Aorta (tissue), 5 donors: Measurements from ENCODE around the gene PPARG. TPM values are rescaled to one million over a fixed set of nuclear protein-coding genes. Genes with fewer than 3 reads are reported as not detected.
"Not testable (repeated sequence)": the region's sequence is repeated elsewhere in the genome, so short reads cannot be mapped to it uniquely, and the experiment has no call there.

Experiments
- ATAC-seq: fragments of 200-7000 bp; cut with Tn5 transposase; one replicate; pipeline ENCODE4 v1.9.1; 2022; ENCODE audit warnings: moderate library complexity; ENCODE audit not compliant: low FRiP score
- DNase-seq, 2 donors: peaks; one replicate each; pipeline ENCODE4 v3.0.0-alpha.2; 2020
- H3K27ac ChIP-seq, 2 donors: one replicate each; pipeline ENCODE4 v1.5.1; 2013; ENCODE audit warnings: low read length in 2 of 2, mild to moderate bottlenecking in 2 of 2, moderate library complexity in 2 of 2, control low read depth in 1 of 2, inconsistent platforms in 1 of 2, low read depth in 1 of 2
- H3K27me3 ChIP-seq, 2 donors: one replicate each; pipeline ENCODE4 v1.6.1; 2013; ENCODE audit warnings: control low read depth in 1 of 2, low read length in 1 of 2, mild to moderate bottlenecking in 1 of 2, moderate library complexity in 1 of 2; ENCODE audit not compliant: insufficient read depth in 2 of 2, control insufficient read depth in 1 of 2
- H3K36me3 ChIP-seq, 2 donors: one replicate each; pipeline ENCODE4 v1.6.1; 2013; ENCODE audit warnings: control low read depth in 1 of 2, low read length in 1 of 2, mild to moderate bottlenecking in 1 of 2; ENCODE audit not compliant: insufficient read depth in 2 of 2, control insufficient read depth in 1 of 2
- H3K4me1 ChIP-seq, 2 donors: one replicate each; pipeline ENCODE4 v1.6.1; 2013; ENCODE audit warnings: low read length in 2 of 2, control low read depth in 1 of 2, mild to moderate bottlenecking in 1 of 2, moderate library complexity in 1 of 2; ENCODE audit not compliant: insufficient read depth in 2 of 2, control insufficient read depth in 1 of 2
- H3K4me3 ChIP-seq, 2 donors: one replicate each; pipeline ENCODE4 v1.5.1; 2013; ENCODE audit warnings: low read length in 2 of 2, control low read depth in 1 of 2, mild to moderate bottlenecking in 1 of 2
- H3K9me3 ChIP-seq: one replicate; pipeline ENCODE4 v1.6.1; 2013; ENCODE audit warnings: mild to moderate bottlenecking, low read length; ENCODE audit not compliant: control insufficient read depth
- WGBS, 2 donors: extraction: QIAGEN DNeasy Blood & Tissue Kit; methylation state at CpG; one replicate each; pipeline ENCODE4 v1.1.7; 2013; 5-methylcytosine and 5-hydroxymethylcytosine counted together
- intact Hi-C, 2 donors: fragments of 100-400 bp; cut with DNase I; formaldehyde crosslinking; loops; one replicate each; pipeline versions ENCODE4 v1.14.2 to v1.15.0; 2022
- polyA plus RNA-seq, 2 donors: library from polyadenylated mRNA; stranded (reverse); fragments of 200-250 nt; gene quantifications; one replicate each; pipeline ENCODE4 v1.2.3, GENCODE V29; 2013
- total RNA-seq, 2 donors: library from RNA; stranded (reverse); fragmentation: NEBNext Ultra II Directional; extraction: Animal tissue kit (Norgen Biotek cat#: 25700); gene quantifications; one replicate each; pipeline ENCODE4 v1.2.1, GENCODE V29; 2021
- donor health status: healthy with polysubstance abuse.
- donor health status: Bipolar disorder and iron deficiency.
- donor health status: DM: no; HTN: no; CAD: no.
- donor health status: DM: no; HTN: no; CAD: no.
- donor health status: DM: yes; HTN: yes; CAD: no.

The PPARG gene
- total and polyA plus RNA-seq, 4 donors: 5.1 to 21.0 (median 17.5) TPM

- DNase-seq: no peak
- H3K27ac ChIP-seq: no peak overlapping the region
- intact Hi-C loops: loop anchor here in 1 of 2 donors (10.0 kb wide), 1 partner anchor 187 kb away; the partner anchor contains the start of gene PPARG
- H3K9me3 ChIP-seq: no peaks in the 10 kb centered on the region
- no peak for ATAC-seq
- H3K4me3 ChIP-seq: no peak overlapping the region
- H3K4me1 ChIP-seq: no peaks in the 10 kb centered on the region
- H3K27me3 ChIP-seq: no peaks in the 10 kb centered on the region
- H3K36me3 ChIP-seq: no peaks in the 10 kb centered on the region
- 76 to 80% methylated on average over 11 of the region's 11 CpGs for WGBS, 2 donors
Measured at GRCh38 chr3:12472000-12472610, 183.2 kb downstream of the PPARG start.

GRCh38 chr3:12472796-12473195 lies 183.9 kb downstream of the PPARG start:
- 93 to 96% methylated on average over 5 of the region's 5 CpGs for WGBS, 2 donors
- ATAC-seq: no peak
- Histone ChIP-seq H3K36me3 (no peaks in the 10 kb centered on the region), H3K4me3 (no peak overlapping the region), H3K27ac (no peak overlapping the region), H3K4me1 (no peaks in the 10 kb centered on the region), H3K27me3 (no peaks in the 10 kb centered on the region), H3K9me3 (no peaks in the 10 kb centered on the region)
- no peak for DNase-seq
- intact Hi-C loops: loop anchor here in 1 of 2 donors (10.0 kb wide), 1 partner anchor 188 kb away; the partner anchor contains the start of gene PPARG

DNA sequence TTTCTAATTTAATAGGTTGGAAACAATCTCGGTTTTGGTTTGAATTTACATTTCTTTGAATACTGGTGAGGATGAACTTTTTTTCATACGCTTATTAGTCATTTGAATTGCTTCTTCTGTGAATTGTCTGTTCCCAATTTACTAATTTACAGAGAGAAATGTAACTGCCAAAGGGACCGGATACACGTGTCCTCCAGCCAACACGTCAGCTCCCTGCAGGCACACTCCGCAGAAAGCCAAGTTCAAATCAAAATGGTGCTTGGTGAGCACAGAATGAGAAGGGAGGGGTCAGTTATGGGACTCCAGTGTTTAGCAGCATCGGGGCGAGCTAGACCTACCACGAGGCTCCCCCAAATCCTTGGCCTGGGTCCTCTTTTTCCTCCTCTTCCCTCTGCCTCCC lies 184.6 kb downstream of the PPARG start:
- Histone ChIP-seq H3K4me3 (no peak overlapping the region), H3K27ac (no peak overlapping the region), H3K4me1 (no peaks in the 10 kb centered on the region), H3K9me3 (no peaks in the 10 kb centered on the region), H3K36me3 (no peaks in the 10 kb centered on the region), H3K27me3 (no peaks in the 10 kb centered on the region)
- intact Hi-C loops: loop anchor here in 1 of 2 donors (10.0 kb wide), 1 partner anchor 189 kb away; the partner anchor contains the start of gene PPARG
- WGBS, 2 donors: 93 to 96% methylated on average over 9 of the region's 9 CpGs
- ATAC-seq (peak; percentile 59), DNase-seq (no peak)

- Histone ChIP-seq H3K4me1 (no peaks in the 10 kb centered on the region), H3K27ac (no peak overlapping the region), H3K36me3 (no peaks in the 10 kb centered on the region), H3K9me3 (no peaks in the 10 kb centered on the region), H3K4me3 (no peak overlapping the region), H3K27me3 (no peaks in the 10 kb centered on the region)
- 52 to 54% methylated on average over 5 of the region's 5 CpGs for WGBS, 2 donors
- intact Hi-C loops: loop anchor here in 1 of 2 donors (10.0 kb wide), 1 partner anchor 192 kb away; the partner anchor contains the start of gene PPARG
- ATAC-seq: no peak
- no peak for DNase-seq
Measured at GRCh38 chr3:12476238-12476897, 187.5 kb downstream of the PPARG start.

DNA sequence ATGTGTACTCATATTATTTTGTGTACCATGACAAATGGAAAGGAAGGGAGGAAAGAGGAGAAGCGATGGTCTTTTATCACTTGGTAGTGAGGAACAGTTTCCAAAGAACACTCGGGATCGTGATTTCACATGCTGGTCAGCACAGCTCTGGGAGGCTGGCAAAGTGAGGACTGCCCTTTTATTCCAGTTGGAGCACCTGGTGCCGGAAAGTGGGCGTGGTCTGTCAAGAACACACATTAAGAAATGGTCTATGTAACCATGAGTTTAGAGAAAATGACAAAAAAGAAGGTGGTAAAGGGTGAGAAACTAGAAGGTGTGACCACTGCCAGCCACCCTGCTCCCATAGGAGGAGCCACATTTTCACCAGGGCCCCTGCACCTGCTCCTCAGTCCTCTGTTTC lies 188.4 kb downstream of the PPARG start:
- intact Hi-C loops: loop anchor here in 1 of 2 donors (10.0 kb wide), 1 partner anchor 192 kb away; the partner anchor contains the start of gene PPARG
- no peak overlapping the region for H3K27ac ChIP-seq
- ATAC-seq: no peak
- no peak overlapping the region for H3K4me3 ChIP-seq
- no peaks in the 10 kb centered on the region for H3K27me3 ChIP-seq
- no peak for DNase-seq
- H3K9me3 ChIP-seq: no peaks in the 10 kb centered on the region
- H3K36me3 ChIP-seq: no peaks in the 10 kb centered on the region
- WGBS, 2 donors: 93 to 98% methylated on average over 5 of the region's 5 CpGs
- no peaks in the 10 kb centered on the region for H3K4me1 ChIP-seq

- ATAC-seq (no peak), DNase-seq (no peak)
- intact Hi-C loops: loop anchor here in 1 of 2 donors (10.0 kb wide), 1 partner anchor 194 kb away; the partner anchor contains the start of gene PPARG
- Histone ChIP-seq H3K9me3 (no peaks in the 10 kb centered on the region), H3K27me3 (no peaks in the 10 kb centered on the region), H3K4me1 (no peaks in the 10 kb centered on the region), H3K36me3 (no peaks in the 10 kb centered on the region), H3K4me3 (no peak overlapping the region), H3K27ac (no peak overlapping the region)
- 71 to 73% methylated on average over 5 of the region's 5 CpGs for WGBS, 2 donors
Measured at GRCh38 chr3:12478326-12478725, 189.5 kb downstream of the PPARG start.

GRCh38 chr3:12479198-12479597 lies 190.3 kb downstream of the PPARG start:
- WGBS, 2 donors: 84 to 90% methylated on average over 1 to 3 of the region's 3 CpGs
- not testable (repeated sequence) for ATAC-seq

DNA sequence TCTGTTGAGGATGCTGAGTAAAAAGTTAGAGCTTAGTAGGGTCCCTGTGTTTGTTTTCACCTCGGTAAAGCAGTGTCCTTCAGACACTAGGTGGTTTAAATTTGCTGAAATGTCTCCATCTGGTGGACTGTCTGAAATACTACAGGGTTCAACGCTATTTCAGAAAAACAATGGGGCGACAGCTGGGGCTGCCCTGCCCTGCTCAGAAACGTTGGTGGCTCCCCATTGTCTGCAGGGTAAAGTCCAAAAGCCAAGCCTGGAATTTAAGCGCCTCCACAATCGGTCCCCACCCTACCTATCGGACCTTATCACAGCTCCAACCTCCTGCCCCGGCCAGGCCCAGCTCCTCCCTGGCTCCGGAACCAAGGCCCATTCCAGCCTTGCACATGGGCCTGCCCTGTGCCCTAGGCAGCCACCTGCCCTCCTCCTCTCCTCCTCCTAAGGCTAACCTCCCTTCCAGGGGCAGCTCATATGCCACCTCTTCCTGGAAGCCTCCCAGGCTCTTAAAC lies 191.1 kb downstream of the PPARG start:
- Histone ChIP-seq H3K4me1 (no peaks in the 10 kb centered on the region), H3K36me3 (no peaks in the 10 kb centered on the region), H3K27ac (no peak overlapping the region), H3K4me3 (no peak overlapping the region), H3K9me3 (no peaks in the 10 kb centered on the region), H3K27me3 (no peaks in the 10 kb centered on the region)
- 21 to 22% methylated on average over 9 of the region's 9 CpGs for WGBS, 2 donors
- intact Hi-C loops: loop anchor here (1.0 to 10.0 kb wide), 5 partner anchors 182 to 345 kb away; partner anchors contain the start of genes PPARG (in 1 of the 2) and RAF1 (in 1 of the 2)
- DNase-seq: no peak
- peak; percentile 66 for ATAC-seq

More at GRCh38 chr3:12479198-12479597, 190.3 kb downstream of the PPARG start:
- not testable (repeated sequence) for DNase-seq, H3K36me3 ChIP-seq, H3K4me3 ChIP-seq, H3K4me1 ChIP-seq, H3K27me3 ChIP-seq, H3K9me3 ChIP-seq, H3K27ac ChIP-seq
- intact Hi-C loops: loop anchor here in 1 of 2 donors (10.0 kb wide), 1 partner anchor 194 kb away; the partner anchor contains the start of gene PPARG
